HG02852 (cell line): ENCODE results near the gene DLG4.

ENCODE experiments used
- ATAC-seq: cut with Tn5 transposase; IDR thresholded peaks from one replicate; pipeline ENCODE4 v1.9.1; 2021; ENCODE audit warnings: mild to moderate bottlenecking, moderate library complexity; ENCODE audit not compliant: unreplicated experiment

DLG4 gene

DNA sequence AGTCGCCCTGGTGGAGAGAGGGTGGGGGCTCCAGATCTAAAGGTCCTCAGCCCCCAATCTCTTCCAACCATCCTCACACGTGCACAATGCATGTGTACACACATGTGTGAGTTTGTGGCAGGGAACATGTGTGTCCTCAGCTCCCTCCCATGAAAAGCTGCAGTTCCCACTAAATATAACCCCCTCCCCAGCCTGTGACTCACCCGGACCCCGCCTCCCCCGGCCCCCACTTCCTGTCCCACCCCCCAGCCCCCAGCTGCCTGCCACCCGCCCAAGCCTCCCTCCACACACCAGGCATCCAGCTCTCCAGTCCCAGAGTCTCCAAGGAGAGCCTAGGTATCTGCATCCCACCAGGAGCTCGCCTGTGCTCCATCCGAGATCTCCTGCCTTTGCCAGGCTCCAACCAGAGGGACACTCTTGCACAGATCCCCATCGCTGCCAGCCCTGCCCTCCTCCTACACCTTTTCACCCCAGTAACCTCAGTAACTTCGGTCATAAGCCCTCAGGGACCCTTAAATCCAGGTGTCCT is 3.9 kb downstream of the DLG4 start:
- no peak for ATAC-seq

GRCh38 chr17:7215136-7215638 is 4.4 kb downstream of the DLG4 start:
- ATAC-seq: no peak

DNA sequence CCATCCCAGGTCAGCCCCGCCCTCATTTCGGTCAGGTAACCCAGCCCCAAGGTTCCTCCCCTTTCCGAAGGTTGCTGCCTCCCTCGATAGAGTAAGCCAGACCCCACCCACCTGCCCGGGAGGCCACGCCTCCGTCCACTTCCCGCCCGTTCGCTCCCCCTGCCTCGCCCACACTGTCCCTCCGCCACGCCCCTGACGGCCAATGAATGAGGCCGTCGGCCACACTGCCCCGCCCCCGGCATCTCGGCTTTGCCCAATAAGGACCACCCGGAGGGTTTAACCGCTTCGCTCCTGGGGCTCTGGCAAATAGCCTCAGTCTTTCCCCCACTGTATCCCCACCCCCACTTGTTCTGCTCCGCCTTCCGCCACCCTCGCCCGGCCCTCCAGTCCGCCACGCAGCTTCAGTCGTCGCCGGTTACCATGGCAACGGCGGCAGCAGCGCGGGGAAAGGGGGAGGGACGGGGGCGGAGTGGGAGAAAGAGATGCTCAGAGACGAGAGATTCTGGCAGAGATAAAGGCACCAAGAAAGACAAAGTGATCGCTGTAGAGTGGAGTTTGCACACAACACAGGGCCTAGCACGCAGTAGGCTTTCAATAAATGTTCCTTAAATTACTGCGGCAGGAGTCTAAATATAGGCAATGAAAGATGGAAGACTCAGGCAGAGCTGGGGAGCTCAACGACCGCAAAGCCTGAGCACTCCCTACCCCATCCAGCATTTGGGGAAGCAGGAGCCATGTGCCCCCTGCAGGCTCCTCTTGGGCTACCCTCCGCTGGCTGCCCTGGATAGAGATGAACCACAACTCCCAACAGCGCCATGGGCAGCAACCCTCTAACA is 5.1 kb downstream of the DLG4 start:
- ATAC-seq: peak; percentile 73

DNA sequence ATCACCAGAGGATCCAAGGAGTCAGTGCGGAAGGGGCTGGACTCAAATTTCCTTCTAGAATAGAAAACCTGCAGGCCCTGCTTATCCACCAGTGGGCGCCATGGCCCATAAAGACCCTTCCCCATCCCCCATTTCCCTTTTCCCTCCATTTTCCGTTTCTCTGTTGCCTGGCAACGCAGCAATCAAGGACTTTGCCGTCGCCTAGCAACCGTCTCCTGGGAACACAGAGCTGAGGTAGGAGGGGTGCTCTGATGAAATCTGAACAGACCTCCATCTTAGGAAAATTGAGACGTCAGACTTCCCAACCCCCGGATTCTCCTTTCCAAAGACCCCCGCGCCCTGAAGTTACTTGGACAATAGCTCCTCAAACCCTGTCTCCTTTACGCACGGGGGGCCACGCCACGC is 5.7 kb downstream of the DLG4 start:
- no peak for ATAC-seq

DNA sequence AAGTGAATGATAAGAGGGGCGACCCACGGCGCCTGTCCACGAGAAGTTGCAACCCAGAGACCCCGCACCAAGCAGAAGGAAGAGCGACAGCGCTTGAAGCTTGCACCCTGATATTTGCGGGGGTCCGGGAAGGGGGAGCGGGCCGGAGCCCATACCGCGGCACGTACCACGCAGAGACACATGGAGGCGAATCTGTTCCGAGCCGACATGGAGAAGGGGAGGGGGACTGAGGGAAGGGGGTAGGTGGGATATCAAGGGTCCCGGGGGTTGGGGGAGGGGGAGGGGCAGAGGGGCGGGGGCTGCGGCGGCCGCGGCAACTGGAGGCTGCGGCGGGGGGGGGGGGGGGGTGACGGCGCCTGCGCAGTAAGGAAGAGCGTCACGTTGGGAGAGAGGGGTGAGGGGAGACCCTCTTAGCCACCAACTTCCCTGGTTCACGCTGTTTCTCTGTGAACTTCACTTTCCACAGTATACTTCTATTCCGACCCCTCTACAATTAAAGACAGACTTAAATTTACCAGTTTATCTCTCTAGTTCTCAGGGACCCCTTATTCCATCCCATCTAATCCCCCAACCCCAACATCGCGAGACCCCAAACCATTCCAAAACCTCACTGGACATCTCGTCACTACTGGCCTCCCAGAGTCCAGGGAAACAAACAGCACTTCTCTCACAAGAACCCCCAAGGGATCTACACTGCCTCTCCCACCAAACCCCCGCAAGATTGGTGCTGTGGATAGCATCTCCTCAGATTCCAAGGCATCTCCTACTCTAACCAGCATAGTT is 8.0 kb downstream of the DLG4 start:
- no peak for ATAC-seq

DNA sequence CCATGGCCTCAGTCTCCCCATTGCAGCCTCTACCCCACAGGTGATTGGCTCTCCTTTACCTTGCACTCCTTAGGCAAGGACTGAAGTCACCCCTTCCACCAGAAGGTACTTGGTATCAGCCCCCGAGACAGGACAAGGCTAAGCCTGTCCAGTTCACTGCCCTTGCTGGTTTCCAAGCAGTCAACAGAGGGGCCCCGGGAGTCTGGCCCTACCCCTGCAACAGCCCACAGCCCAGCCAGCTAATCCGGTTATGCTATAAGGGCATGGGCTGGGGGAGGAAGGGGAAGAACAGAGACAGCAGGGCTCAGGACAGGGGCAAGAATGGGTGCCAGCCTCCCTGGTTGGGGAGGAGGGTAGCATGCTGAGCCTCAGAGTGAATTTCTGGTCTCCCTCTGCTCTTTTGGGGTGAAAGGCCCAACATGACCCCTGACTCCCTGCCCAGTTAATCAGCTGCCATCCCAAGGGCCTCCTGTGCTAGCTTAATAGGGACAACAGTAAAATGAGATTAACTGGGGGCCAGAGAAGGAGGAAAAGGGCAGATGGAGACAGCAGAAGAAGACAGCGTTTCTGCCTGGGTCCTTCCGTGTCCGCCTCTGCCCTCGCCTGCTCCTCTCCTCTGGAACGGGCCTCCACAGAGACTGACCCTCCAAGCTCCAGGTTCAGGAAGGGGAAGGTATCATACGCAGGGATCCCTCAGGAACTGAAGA is 10.7 kb downstream of the DLG4 start:
- no peak for ATAC-seq

DNA sequence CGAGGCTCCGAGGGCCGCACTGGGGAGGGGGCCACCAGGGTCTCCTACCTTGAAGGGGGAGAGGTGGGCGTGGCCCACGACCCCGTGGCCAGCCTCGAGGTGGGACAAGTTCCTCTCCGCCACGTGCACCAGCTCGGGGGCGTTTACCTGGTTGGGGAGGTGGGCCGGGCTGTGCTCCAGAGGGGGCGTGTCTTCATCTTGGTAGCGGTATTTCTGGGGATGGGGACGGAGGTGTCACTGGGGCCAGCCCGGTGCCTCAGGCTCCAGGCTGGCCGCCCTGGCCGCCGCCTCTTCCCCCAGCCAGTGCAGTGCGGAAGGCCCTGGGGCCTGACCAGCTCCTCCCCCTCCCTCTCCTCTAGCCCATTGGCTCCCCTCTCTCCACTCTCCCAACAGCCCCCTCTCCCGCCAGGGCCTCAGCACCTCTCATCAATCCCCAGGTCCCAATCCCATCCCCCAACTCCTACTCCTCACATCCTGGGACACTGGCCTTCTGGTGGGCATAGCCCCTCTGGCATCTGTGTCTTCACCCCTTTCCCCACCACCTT is 11.5 kb downstream of the DLG4 start:
- ATAC-seq: no peak

- ATAC-seq: no peak
Measured at GRCh38 chr17:7207120-7208001, 12.3 kb downstream of the DLG4 start.

DNA sequence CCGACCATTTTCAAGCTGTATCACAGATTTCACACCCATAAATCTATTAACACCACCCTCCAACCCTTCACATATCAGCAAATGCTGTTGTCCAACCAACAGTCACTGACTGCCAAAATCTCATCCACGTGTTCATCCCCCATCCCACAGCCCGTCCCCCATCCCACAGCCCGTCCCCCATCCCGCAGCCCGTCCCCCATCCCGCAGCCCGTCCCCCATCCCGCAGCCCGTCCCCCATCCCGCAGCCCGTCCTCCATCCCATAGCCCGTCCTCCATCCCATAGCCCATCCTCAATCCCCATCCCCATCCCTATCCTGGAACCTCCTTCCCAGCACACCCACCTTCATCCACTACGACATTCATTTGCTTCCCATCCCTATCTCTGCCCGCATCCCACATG is 14.1 kb downstream of the DLG4 start:
- ATAC-seq: no peak

DNA sequence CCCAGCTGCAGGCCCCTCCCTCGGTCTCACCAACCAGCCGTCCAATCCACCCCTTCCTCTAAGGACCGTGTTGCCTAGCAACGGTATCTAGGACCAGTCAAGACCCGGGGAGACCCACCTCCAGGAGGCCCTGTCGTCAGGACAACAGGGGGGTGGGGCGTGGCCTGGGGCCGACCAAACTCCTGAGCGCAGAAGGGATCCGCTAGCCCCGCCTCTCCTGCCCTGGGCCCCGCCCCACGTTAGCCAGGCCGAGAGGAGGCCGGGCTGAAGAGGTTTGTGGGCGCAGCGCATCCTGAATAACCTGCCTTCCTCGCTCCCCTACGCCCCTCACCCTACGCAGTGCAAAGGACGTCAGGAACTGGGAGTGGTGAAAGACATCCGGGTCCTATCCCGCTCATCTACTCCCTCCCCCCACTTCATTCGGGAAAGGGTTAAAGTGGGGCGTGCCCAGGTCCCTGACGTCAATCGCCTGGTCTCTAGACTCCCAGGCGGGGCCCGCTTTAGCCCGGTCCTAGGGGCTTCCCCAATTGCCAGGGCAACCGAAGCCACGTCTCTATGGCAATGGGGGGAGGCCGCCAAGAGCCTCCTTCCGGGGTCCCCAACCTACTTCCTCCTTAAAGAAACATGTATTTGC is 14.7 kb downstream of the DLG4 start:
- peak; percentile 76 for ATAC-seq

GRCh38 chr17:7204336-7204735 is 15.3 kb downstream of the DLG4 start:
- no peak for ATAC-seq

DNA sequence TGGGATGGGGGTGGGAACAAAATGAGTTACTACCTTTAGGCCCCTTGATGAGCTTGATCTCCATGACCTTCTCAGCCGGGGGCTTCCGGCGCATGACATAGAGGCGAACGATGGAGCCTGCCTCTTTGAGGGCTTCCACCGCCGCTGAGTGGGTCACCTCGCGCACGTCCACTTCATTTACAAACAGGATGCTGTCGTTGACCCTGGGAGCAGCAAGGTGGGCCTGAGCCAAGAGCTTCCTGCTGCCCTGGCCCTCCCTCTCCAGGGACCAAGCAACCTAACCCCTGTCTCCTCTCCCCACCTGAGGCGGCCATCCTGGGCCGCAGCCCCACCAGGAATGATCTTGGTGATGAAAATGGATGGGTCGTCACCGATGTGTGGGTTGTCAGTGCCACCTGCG is 16.2 kb downstream of the DLG4 start:
- no peak for ATAC-seq

GRCh38 chr17:7196651-7197401 is 22.8 kb downstream of the DLG4 start:
- no peak for ATAC-seq

DNA sequence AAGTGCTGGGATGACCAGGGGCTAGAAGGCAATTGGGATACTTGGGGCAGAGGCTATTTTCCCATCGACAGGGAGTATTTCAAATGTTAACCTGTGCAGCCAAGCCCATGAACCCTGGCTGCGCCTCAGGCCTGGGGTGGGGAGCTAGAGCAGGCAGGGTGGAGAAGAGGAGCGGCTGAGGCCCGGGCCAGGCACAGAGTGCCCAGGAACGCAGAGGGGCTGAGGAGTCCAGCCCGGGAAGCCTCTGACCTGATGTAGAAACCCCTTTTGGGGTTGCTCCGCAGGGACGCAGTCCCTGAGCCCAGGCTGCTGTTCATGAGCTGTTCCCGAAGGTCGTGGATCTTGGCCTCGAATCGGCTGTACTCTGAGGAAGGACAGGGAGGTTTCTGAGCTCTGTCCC is 23.7 kb downstream of the DLG4 start:
- no peak for ATAC-seq

DNA sequence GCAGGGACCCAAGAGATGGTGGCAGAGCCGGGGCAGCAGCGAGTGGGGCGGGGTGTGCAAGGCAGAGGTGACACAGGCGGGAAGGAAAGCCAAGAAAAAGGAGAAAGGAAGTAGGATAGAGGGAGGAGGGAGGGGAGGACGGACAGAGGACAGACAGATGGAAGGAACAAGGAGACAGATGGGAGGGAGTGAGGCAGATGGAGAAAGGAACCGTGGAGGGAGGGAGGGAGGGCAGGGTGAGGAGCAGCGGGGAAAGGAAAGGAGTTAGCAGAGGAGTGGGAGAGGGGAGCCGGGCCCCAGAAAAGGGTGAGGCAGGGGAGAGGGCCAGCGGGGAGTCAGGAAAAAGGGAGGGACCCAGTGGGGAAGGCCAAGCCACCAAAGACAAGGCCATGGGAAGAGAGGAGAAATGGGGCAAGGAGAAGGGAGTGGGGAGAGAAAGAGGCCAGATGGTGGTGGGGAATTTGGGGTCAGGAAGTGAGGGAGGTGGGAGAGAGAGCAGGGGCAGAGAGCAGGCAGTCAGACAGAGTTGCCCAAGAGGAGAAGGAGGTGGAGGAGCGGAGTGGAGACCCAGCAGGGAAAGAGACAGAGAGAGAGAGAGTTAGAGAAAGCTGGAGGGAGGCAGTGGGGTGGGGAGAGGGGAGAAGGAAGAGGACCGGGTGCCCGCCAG is 27.2 kb downstream of the DLG4 start:
- no peak for ATAC-seq

GRCh38 chr17:7191571-7192270 is 27.9 kb downstream of the DLG4 start:
- ATAC-seq: no peak

GRCh38 chr17:7191069-7191468 is 28.6 kb downstream of the DLG4 start:
- ATAC-seq: no peak
